Ovary (tissue), 3 donors: ENCODE measurements around the gene HBB.

ENCODE experiments used
- EP300 ChIP-seq: sonication (generic); formaldehyde crosslinking; IDR thresholded peaks from one replicate; pipeline ENCODE4 v1.6.1; 2017; ENCODE audit warnings: antibody characterized with exemption
- POLR2A ChIP-seq: fragments of 450-650 bp; IDR thresholded peaks from one replicate; pipeline ENCODE4 v1.6.1; 2017; ENCODE audit warnings: antibody characterized with exemption, mild to moderate bottlenecking, moderate library complexity
- TF ChIP-seq, protein P1 (sequence below), 3 donors: fragments of 450-650 bp in 2 of 3; fragments of 200-600 bp in 1 of 3; IDR thresholded peaks; one replicate each; pipeline versions ENCODE4 v1.5.1 to v1.8.0; 2016 to 2022; ENCODE audit warnings: antibody characterized with exemption in 3 of 3, mild to moderate bottlenecking in 1 of 3
- donor health status: DM: no; HTN: no; CAD: no.

DNA sequence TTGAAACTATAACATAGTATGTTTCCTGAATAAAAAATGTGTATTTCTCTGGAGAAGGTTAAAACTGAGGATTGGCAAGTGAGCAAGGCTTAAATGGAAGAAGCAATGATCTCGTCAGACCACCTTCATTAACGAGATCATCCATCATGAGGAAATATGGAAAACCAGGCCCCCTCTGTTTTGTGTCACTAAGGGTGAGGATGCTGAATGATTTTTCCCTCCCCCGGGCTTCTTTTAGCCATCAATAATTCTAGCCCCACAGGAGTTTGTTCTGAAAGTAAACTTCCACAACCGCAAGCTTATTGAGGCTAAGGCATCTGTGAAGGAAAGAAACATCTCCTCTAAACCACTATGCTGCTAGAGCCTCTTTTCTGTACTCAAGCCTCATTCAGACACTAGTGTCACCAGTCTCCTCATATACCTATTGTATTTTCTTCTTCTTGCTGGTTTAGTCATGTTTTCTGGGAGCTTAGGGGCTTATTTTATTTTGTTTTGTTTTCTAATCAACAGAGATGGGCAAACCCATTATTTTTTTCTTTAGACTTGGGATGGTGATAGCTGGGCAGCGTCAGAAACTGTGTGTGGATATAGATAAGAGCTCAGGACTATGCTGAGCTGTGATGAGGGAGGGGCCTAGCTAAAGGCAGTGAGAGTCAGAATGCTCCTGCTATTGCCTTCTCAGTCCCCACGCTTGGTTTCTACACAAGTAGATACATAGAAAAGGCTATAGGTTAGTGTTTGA, 48.7 kb upstream of the HBB start:
- TF ChIP-seq, protein P1, sequence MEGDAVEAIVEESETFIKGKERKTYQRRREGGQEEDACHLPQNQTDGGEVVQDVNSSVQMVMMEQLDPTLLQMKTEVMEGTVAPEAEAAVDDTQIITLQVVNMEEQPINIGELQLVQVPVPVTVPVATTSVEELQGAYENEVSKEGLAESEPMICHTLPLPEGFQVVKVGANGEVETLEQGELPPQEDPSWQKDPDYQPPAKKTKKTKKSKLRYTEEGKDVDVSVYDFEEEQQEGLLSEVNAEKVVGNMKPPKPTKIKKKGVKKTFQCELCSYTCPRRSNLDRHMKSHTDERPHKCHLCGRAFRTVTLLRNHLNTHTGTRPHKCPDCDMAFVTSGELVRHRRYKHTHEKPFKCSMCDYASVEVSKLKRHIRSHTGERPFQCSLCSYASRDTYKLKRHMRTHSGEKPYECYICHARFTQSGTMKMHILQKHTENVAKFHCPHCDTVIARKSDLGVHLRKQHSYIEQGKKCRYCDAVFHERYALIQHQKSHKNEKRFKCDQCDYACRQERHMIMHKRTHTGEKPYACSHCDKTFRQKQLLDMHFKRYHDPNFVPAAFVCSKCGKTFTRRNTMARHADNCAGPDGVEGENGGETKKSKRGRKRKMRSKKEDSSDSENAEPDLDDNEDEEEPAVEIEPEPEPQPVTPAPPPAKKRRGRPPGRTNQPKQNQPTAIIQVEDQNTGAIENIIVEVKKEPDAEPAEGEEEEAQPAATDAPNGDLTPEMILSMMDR (IDR thresholded peaks at IDR 0.05): no peak
- TF ChIP-seq POLR2A: no peak
- no peak for TF ChIP-seq EP300
